Smooth muscle cell (in vitro differentiated cells): ENCODE data around the gene IL31RA. TPM values are rescaled to one million over a fixed set of nuclear protein-coding genes. Genes with fewer than 3 reads are reported as not detected.

ENCODE experiments used
- DNase-seq: peaks from one replicate; lab custom pipeline; 2025; ENCODE audit not compliant: unreplicated experiment; lab: John Stamatoyannopoulos, UW
- H2AFZ ChIP-seq: fragments of 200-600 bp; sonication (generic); 2 replicates; pipeline ENCODE4 v1.6.0; 2016; ENCODE audit warnings: antibody characterized with exemption, low read depth, mild to moderate bottlenecking
- H3F3A ChIP-seq: fragments of 200-600 bp; sonication (generic); 2 replicates; pipeline ENCODE4 v1.6.0; 2017; ENCODE audit warnings: antibody characterized with exemption, low read depth
- H3K27ac ChIP-seq: fragments of 200-600 bp; sonication (generic); 2 replicates; pipeline ENCODE4 v1.5.1; 2016; ENCODE audit warnings: low read depth, mild to moderate bottlenecking
- H3K27me3 ChIP-seq: fragments of 200-600 bp; sonication (generic); 2 replicates; pipeline ENCODE4 v1.6.1; 2016; ENCODE audit warnings: low read depth, mild to moderate bottlenecking
- H3K36me3 ChIP-seq: fragments of 200-600 bp; sonication (generic); 2 replicates; pipeline ENCODE4 v1.5.1; 2016; ENCODE audit warnings: low read depth
- H3K4me1 ChIP-seq: fragments of 200-600 bp; sonication (generic); 2 replicates; pipeline ENCODE4 v1.5.1; 2016; ENCODE audit warnings: low read depth
- H3K4me2 ChIP-seq: fragments of 200-600 bp; sonication (generic); 2 replicates; pipeline ENCODE4 v1.6.0; 2016; ENCODE audit warnings: mild to moderate bottlenecking
- H3K4me3 ChIP-seq: fragments of 200-600 bp; sonication (generic); 2 replicates; pipeline ENCODE4 v1.5.1; 2016; ENCODE audit warnings: mild to moderate bottlenecking
- H3K79me2 ChIP-seq: fragments of 200-600 bp; sonication (generic); 2 replicates; pipeline ENCODE4 v1.6.0; 2016; ENCODE audit warnings: low read depth, mild to moderate bottlenecking
- H3K9ac ChIP-seq: fragments of 200-600 bp; sonication (generic); 2 replicates; pipeline ENCODE4 v1.6.0; 2016; ENCODE audit warnings: low read depth
- H3K9me3 ChIP-seq: fragments of 200-600 bp; sonication (generic); replicated peaks from 2 replicates; pipeline ENCODE4 v1.5.1; 2016; ENCODE audit warnings: low read depth
- H4K20me1 ChIP-seq: fragments of 200-600 bp; sonication (generic); 2 replicates; pipeline ENCODE4 v1.6.0; 2016; ENCODE audit warnings: low read depth
- WGBS: methylation state at CpG from one replicate; pipeline ENCODE4 v1.1.7; 2016; ENCODE audit warnings: low lambda C conversion rate; 5-methylcytosine and 5-hydroxymethylcytosine counted together
- polyA plus RNA-seq: library from polyadenylated mRNA; unstranded; fragments of >200 nt; fragmentation: Nextera tagmentation; extraction: Ambion mirVana; gene quantifications from 2 replicates; pipeline ENCODE4 v1.2.1, GENCODE V29; 2016
- total RNA-seq: library from RNA; depleted of rRNA; stranded (reverse); fragments of >200 nt; gene quantifications from 2 replicates; pipeline ENCODE4 v1.2.3, GENCODE V29; 2014
- TF ChIP-seq, protein P1 (sequence below): fragments of 200-600 bp; sonication (generic); IDR thresholded peaks from 2 replicates; pipeline ENCODE4 v1.5.1; 2017; ENCODE audit warnings: borderline replicate concordance, mild to moderate bottlenecking, antibody characterized with exemption; ENCODE audit not compliant: insufficient read depth, poor library complexity, severe bottlenecking

IL31RA gene
- total and polyA plus RNA-seq, 2 experiments from 2014 or later: 0.67 to 2.2 TPM

DNA sequence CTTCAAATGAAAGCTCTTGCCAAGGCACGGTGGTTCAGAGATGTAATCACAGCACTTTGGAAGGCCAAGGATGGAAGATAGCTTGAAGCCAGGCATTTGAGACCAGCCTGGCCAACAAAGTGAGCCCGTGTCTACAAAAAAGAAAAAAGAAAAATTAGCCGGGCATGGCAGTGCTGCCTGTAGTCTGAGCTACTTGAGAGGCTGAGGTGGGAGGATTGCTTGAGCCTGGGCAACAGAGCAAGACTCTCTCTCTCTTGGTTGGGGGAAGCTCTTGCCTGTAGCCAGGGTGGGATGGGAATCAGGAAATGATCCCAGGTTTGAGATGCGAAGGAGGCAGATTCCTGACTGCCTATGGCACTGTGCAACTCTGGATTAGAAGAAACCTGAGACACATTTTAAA, 81.5 kb downstream of the IL31RA start:
- H3K9me3 ChIP-seq: no peaks in the 10 kb centered on the region
- WGBS: 95% methylated on average over 4 of the region's 4 CpGs
- H2AFZ ChIP-seq: no peak overlapping the region
- H3K27me3 ChIP-seq: no peaks in the 10 kb centered on the region
- H3K36me3 ChIP-seq: no peaks in the 10 kb centered on the region
- no peak overlapping the region for H3K9ac ChIP-seq
- TF ChIP-seq, protein P1, sequence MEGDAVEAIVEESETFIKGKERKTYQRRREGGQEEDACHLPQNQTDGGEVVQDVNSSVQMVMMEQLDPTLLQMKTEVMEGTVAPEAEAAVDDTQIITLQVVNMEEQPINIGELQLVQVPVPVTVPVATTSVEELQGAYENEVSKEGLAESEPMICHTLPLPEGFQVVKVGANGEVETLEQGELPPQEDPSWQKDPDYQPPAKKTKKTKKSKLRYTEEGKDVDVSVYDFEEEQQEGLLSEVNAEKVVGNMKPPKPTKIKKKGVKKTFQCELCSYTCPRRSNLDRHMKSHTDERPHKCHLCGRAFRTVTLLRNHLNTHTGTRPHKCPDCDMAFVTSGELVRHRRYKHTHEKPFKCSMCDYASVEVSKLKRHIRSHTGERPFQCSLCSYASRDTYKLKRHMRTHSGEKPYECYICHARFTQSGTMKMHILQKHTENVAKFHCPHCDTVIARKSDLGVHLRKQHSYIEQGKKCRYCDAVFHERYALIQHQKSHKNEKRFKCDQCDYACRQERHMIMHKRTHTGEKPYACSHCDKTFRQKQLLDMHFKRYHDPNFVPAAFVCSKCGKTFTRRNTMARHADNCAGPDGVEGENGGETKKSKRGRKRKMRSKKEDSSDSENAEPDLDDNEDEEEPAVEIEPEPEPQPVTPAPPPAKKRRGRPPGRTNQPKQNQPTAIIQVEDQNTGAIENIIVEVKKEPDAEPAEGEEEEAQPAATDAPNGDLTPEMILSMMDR: no peak
- peaks cover 31% of the 10 kb centered on the region for H3F3A ChIP-seq
- no peak overlapping the region for H3K27ac ChIP-seq
- no peak overlapping the region for H3K4me2 ChIP-seq
- no peaks in the 10 kb centered on the region for H3K4me1 ChIP-seq
- no peak for DNase-seq
- no peak overlapping the region for H3K4me3 ChIP-seq
- peaks cover 14% of the 10 kb centered on the region for H4K20me1 ChIP-seq
- H3K79me2 ChIP-seq: no peaks in the 10 kb centered on the region

DNA sequence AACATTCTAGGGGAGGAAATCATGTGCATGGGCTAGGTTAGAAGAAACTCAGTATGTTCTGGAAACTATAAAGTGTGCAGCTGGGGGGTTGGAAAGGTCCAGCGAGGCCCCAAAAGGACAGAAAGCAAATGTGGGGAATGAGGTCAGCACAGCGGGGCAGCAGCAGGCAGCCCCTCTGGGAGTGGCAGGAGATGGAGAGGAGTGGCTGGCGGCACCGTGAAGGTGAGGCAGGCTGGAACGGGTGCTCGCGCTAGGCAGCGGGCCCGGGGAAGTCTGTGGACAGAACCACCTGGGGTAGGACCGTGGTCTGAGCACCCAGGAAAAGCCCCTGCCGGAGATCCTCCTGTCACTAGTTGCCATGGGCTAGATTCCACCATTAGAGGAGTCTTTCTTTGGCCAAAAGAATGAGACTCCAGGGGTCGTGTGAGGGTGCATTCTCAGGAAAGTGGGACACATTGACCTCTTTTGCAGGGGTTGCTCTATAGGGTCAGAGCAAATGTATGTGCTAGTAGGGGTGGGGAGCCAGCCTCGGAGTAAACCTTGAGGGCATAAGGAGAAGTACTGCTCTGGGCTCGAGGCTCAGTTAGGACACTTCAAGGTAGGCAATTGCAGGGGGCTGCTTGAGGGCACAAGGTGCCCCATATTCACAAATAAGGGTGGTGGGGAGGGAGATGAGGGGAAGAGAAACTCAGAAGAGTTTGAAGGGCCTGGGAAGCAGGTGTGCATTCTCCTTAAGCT, 82.4 kb downstream of the IL31RA start:
- TF ChIP-seq, protein P1: no peak
- no peaks in the 10 kb centered on the region for H3K4me1 ChIP-seq
- no peaks in the 10 kb centered on the region for H3K9me3 ChIP-seq
- H3K36me3 ChIP-seq: peaks cover 8% of the 10 kb centered on the region
- peaks cover under 1% of the 10 kb centered on the region for H3K79me2 ChIP-seq
- no peak overlapping the region for H3K9ac ChIP-seq
- peaks cover 39% of the 10 kb centered on the region for H3F3A ChIP-seq
- WGBS: 94% methylated on average over 14 of the region's 14 CpGs
- H4K20me1 ChIP-seq: peaks cover 19% of the 10 kb centered on the region
- DNase-seq: no peak
- no peak overlapping the region for H2AFZ ChIP-seq
- H3K27me3 ChIP-seq: no peaks in the 10 kb centered on the region
- H3K4me3 ChIP-seq: no peak overlapping the region
- no peak overlapping the region for H3K27ac ChIP-seq
- no peak overlapping the region for H3K4me2 ChIP-seq

DNA sequence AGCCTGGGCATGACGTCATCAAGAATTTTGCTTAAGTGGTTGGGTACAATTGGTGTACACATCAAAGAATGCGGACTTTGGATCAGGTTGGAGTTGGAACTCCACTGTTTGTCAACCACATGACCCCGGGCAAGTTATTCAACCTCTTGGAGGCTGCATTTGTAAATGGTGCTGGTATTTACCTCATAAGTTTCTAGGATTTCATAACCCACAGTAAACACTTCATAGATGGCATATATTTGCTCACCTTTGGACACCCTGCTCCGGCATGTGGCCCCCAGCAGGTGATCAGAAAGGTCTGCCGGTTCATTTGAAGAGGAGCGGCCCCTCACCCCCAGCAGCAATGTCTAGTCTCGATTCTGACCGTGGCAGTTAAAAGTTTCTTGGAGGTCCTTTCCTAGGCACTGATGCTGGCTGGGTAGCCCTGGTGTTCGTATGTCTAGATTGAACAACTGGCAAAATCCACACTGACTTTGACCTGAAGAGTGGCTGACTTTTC, 83.0 kb downstream of the IL31RA start:
- Histone ChIP-seq H3K27ac (peak overlapping the region; percentile 35), H3K9me3 (no peaks in the 10 kb centered on the region), H3K79me2 (peaks cover 7% of the 10 kb centered on the region), H3K27me3 (no peaks in the 10 kb centered on the region), H2AFZ (no peak overlapping the region), H3K4me3 (no peak overlapping the region), H4K20me1 (peaks cover 19% of the 10 kb centered on the region), H3K9ac (no peak overlapping the region), H3K4me1 (no peaks in the 10 kb centered on the region), H3K4me2 (no peak overlapping the region), H3K36me3 (peaks cover 9% of the 10 kb centered on the region), H3F3A (peaks cover 42% of the 10 kb centered on the region)
- 90% methylated on average over 9 of the region's 9 CpGs for WGBS
- DNase-seq: no peak
- TF ChIP-seq, protein P1: no peak

DNA sequence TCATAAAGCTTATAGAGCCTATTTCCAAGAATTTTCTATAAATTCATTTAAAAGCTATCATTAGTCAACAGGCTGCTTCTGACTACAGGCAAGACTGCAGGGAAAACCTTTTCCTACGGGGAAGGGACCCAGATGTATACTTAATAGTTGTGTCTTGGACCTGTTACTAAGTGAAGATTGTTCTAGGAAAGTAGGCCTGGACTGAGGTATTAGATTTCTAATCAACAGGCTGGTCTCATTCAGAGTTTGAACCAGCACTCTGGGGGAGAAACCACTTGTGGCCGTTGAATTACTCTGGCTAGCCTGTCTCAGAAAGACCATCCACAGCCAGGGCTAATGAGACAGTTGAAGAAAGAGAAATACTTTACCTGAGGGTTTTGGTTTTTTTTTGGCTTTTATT, 83.6 kb downstream of the IL31RA start:
- Histone ChIP-seq H4K20me1 (peaks cover 23% of the 10 kb centered on the region), H3K27me3 (no peaks in the 10 kb centered on the region), H3K27ac (peak overlapping the region; percentile 35), H3K4me3 (no peak overlapping the region), H3K36me3 (peaks cover 9% of the 10 kb centered on the region), H3K4me1 (no peaks in the 10 kb centered on the region), H3K4me2 (no peak overlapping the region), H3K9ac (no peak overlapping the region), H3K9me3 (no peaks in the 10 kb centered on the region), H2AFZ (no peak overlapping the region), H3K79me2 (peaks cover 7% of the 10 kb centered on the region), H3F3A (peaks cover 47% of the 10 kb centered on the region)
- WGBS: 91% methylated on average over 2 of the region's 2 CpGs
- no peak for DNase-seq
- TF ChIP-seq, protein P1: no peak
